GM06990 (cell line): ENCODE measurements around the gene ZNF609.

Experiments used
- DNase-seq: peaks from one replicate; pipeline ENCODE4 v3.0.0-alpha.2; 2011; ENCODE audit not compliant: insufficient read length; ENCODE audit errors: extremely low read depth
- H3K27me3 ChIP-seq: replicated peaks from 2 replicates; pipeline ENCODE4 v1.6.0; 2011; ENCODE audit warnings: low read length; ENCODE audit not compliant: control insufficient read depth, insufficient read depth
- H3K36me3 ChIP-seq: 2 replicates; pipeline ENCODE4 v1.5.1; 2011; ENCODE audit warnings: low read length; ENCODE audit not compliant: control insufficient read depth, insufficient read depth
- H3K4me3 ChIP-seq: replicated peaks from 2 replicates; pipeline ENCODE4 v1.5.1; 2011; ENCODE audit warnings: low read depth, mild to moderate bottlenecking, control low read depth, low read length
- CTCF ChIP-seq: IDR thresholded peaks from 2 replicates; pipeline ENCODE4 v1.5.1; 2011; ENCODE audit warnings: low read length, control low read depth, mild to moderate bottlenecking, inconsistent platforms; ENCODE audit not compliant: insufficient read depth, poor library complexity, severe bottlenecking

The ZNF609 gene

GRCh38 chr15:64426845-64427465 is 33.4 kb upstream of the ZNF609 start:
- H3K36me3 ChIP-seq = no peaks in the 10 kb centered on the region; the same call in none of the 2 replicates
- no peak for TF ChIP-seq CTCF
- DNase-seq = no peak

GRCh38 chr15:64429448-64429847 is 30.9 kb upstream of the ZNF609 start:
- TF ChIP-seq CTCF = no peak
- Histone ChIP-seq H3K27me3 (no peaks in the 10 kb centered on the region), H3K4me3 (no peak overlapping the region), H3K36me3 (no peaks in the 10 kb centered on the region)
- no peak for DNase-seq

More at GRCh38 chr15:64426845-64427465, 33.4 kb upstream of the ZNF609 start:
- H3K27me3 ChIP-seq = no peaks in the 10 kb centered on the region
- H3K4me3 ChIP-seq = no peak overlapping the region

GRCh38 chr15:64430000-64430735 is 30.2 kb upstream of the ZNF609 start:
- TF ChIP-seq CTCF = no peak
- H3K27me3 ChIP-seq = no peaks in the 10 kb centered on the region
- H3K36me3 ChIP-seq = no peaks in the 10 kb centered on the region
- no peak overlapping the region for H3K4me3 ChIP-seq
- peak; percentile 52 for DNase-seq

GRCh38 chr15:64437982-64438381 is 22.4 kb upstream of the ZNF609 start:
- TF ChIP-seq CTCF = no peak
- no peaks in the 10 kb centered on the region for H3K27me3 ChIP-seq
- no peak overlapping the region for H3K4me3 ChIP-seq
- no peaks in the 10 kb centered on the region; the same call in 1 of the 2 replicates for H3K36me3 ChIP-seq
- DNase-seq = no peak

GRCh38 chr15:64438653-64439447 is 21.5 kb upstream of the ZNF609 start:
- Histone ChIP-seq H3K36me3 (no peaks in the 10 kb centered on the region; the same call in 1 of the 2 replicates), H3K4me3 (no peak overlapping the region), H3K27me3 (no peaks in the 10 kb centered on the region)
- no peak for DNase-seq
- no peak for TF ChIP-seq CTCF
